ENCODE results near the gene AQP9.

DNA sequence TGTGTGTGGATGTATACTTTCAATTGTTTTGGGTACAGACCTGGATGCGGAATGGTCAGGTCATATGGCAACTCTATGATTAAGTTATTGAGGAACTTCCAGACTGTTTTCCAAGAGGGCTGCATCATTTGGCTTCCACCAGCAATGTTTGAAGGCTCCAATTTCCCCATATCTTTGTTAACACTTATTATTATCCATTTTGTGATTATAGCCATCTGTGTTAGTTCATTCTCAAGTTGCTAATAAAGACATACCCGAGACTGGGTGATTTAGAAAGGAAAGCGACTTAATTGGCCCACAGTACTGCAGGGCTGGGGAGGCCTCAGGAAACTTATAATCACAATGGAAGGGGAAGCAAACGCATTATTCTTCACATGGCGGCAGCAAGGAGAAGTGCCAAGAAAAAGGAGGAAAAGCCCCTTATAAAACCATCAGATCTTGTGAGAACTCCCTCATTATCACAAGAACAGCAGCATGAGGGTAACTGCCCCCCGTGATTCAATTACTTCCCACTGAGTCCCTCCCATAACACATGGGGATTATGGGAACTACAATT lies 41.6 kb upstream of the AQP9 start:
- TF ChIP-seq TEAD4 (IDR thresholded peaks at IDR 0.05): no peak
- TF ChIP-seq, protein P1, sequence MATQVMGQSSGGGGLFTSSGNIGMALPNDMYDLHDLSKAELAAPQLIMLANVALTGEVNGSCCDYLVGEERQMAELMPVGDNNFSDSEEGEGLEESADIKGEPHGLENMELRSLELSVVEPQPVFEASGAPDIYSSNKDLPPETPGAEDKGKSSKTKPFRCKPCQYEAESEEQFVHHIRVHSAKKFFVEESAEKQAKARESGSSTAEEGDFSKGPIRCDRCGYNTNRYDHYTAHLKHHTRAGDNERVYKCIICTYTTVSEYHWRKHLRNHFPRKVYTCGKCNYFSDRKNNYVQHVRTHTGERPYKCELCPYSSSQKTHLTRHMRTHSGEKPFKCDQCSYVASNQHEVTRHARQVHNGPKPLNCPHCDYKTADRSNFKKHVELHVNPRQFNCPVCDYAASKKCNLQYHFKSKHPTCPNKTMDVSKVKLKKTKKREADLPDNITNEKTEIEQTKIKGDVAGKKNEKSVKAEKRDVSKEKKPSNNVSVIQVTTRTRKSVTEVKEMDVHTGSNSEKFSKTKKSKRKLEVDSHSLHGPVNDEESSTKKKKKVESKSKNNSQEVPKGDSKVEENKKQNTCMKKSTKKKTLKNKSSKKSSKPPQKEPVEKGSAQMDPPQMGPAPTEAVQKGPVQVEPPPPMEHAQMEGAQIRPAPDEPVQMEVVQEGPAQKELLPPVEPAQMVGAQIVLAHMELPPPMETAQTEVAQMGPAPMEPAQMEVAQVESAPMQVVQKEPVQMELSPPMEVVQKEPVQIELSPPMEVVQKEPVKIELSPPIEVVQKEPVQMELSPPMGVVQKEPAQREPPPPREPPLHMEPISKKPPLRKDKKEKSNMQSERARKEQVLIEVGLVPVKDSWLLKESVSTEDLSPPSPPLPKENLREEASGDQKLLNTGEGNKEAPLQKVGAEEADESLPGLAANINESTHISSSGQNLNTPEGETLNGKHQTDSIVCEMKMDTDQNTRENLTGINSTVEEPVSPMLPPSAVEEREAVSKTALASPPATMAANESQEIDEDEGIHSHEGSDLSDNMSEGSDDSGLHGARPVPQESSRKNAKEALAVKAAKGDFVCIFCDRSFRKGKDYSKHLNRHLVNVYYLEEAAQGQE (IDR thresholded peaks at IDR 0.05; ENCODE audit: low read depth): no peak

Data from Ishikawa (cell line).